IMR-90 (cell line): ENCODE data around the gene DAP3.
"Not testable (repeated sequence)": the region's sequence is repeated elsewhere in the genome, so short reads cannot be mapped to it uniquely, and the experiment has no call there.

Experiments
- RAD21 ChIP-seq: IDR thresholded peaks from 2 replicates; pipeline ENCODE4 v1.6.1; 2012; ENCODE audit warnings: low read length, improper control_type of control experiment
- TF ChIP-seq, protein P1 (sequence below): conservative IDR thresholded peaks from 2 replicates; pipeline ENCODE4 v1.5.1; 2012; ENCODE audit warnings: mild to moderate bottlenecking, low read depth, low read length, improper control_type of control experiment

DNA sequence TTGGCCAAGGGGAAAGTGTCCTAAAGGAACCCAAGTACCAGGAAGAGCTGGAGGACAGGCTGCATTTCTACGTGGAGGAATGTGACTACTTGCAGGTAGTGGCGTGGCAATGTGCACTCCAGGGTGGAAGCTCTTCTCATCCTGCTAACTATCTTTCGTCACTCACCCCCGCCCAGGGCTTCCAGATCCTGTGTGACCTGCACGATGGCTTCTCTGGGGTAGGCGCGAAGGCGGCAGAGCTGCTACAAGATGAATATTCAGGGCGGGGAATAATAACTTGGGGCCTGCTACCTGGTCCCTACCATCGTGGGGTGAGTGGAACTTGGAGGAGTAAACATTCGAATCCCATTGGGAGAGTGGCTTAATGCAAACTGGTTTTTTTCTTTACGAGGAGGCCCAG is 58.7 kb downstream of the DAP3 start:
- TF ChIP-seq, protein P1, sequence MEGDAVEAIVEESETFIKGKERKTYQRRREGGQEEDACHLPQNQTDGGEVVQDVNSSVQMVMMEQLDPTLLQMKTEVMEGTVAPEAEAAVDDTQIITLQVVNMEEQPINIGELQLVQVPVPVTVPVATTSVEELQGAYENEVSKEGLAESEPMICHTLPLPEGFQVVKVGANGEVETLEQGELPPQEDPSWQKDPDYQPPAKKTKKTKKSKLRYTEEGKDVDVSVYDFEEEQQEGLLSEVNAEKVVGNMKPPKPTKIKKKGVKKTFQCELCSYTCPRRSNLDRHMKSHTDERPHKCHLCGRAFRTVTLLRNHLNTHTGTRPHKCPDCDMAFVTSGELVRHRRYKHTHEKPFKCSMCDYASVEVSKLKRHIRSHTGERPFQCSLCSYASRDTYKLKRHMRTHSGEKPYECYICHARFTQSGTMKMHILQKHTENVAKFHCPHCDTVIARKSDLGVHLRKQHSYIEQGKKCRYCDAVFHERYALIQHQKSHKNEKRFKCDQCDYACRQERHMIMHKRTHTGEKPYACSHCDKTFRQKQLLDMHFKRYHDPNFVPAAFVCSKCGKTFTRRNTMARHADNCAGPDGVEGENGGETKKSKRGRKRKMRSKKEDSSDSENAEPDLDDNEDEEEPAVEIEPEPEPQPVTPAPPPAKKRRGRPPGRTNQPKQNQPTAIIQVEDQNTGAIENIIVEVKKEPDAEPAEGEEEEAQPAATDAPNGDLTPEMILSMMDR = not testable (repeated sequence)
- TF ChIP-seq RAD21 = not testable (repeated sequence)
